ENCODE measurements around the gene ACADL.

DNA sequence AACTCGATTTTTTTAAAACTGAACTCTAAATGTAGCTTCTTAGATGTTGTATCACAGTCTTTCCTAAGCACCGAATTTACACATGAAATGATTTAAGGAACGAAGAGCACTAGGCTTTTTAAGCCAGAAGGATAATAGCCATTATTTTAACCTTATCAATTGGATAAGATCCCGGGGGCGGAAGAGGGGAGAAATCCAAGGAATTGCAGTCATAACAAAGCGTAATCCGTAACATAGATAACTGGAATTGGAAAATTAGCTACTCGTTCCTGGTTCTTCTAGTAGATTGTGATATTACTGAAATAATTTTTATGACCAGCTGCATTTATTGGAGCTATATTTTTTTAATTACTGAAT, 53.0 kb downstream of the ACADL start:
- TF ChIP-seq, protein P1, sequence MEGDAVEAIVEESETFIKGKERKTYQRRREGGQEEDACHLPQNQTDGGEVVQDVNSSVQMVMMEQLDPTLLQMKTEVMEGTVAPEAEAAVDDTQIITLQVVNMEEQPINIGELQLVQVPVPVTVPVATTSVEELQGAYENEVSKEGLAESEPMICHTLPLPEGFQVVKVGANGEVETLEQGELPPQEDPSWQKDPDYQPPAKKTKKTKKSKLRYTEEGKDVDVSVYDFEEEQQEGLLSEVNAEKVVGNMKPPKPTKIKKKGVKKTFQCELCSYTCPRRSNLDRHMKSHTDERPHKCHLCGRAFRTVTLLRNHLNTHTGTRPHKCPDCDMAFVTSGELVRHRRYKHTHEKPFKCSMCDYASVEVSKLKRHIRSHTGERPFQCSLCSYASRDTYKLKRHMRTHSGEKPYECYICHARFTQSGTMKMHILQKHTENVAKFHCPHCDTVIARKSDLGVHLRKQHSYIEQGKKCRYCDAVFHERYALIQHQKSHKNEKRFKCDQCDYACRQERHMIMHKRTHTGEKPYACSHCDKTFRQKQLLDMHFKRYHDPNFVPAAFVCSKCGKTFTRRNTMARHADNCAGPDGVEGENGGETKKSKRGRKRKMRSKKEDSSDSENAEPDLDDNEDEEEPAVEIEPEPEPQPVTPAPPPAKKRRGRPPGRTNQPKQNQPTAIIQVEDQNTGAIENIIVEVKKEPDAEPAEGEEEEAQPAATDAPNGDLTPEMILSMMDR (IDR thresholded peaks at IDR 0.05): no peak
- no peak for TF ChIP-seq POLR2A (IDR thresholded peaks at IDR 0.05)
